GM19043 (cell line): ENCODE results near the gene SATL1.
"Not testable (repeated sequence)": the region's sequence is repeated elsewhere in the genome, so short reads cannot be mapped to it uniquely, and the experiment has no call there.

Source experiments
- ATAC-seq: cut with Tn5 transposase; IDR thresholded peaks from one replicate; pipeline ENCODE4 v1.9.1; 2021; ENCODE audit warnings: low read depth; ENCODE audit not compliant: unreplicated experiment

The SATL1 gene

GRCh38 chrX:85112293-85112692 is 131.3 kb downstream of the SATL1 start:
- no peak for ATAC-seq

- ATAC-seq: no peak
These were observed 132.2 kb downstream of the SATL1 start for GRCh38 chrX:85111347-85111746.

DNA sequence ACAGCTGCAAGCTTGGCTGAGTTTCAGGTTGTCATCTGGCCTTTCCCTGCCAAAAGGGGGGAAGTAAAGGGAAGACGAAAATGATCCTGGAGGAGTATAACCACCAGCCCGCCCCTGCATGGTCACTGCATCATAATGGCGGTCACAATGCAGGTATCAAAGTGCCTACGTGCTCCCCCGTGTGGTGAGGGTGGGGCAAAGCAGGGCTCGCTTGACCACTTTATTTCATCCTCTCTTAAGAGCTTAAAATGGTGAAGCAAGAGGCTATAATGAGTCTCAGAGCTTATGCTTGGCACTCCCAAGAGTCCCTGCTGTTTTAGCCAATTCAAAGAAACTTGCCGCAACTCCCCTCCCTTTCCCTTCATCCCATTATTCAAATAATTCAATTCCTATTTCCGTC is 134.3 kb downstream of the SATL1 start:
- ATAC-seq: no peak

GRCh38 chrX:85108165-85108564 is 135.4 kb downstream of the SATL1 start:
- ATAC-seq: no peak

- no peak for ATAC-seq
These were observed 136.2 kb downstream of the SATL1 start for GRCh38 chrX:85107407-85107806.

DNA sequence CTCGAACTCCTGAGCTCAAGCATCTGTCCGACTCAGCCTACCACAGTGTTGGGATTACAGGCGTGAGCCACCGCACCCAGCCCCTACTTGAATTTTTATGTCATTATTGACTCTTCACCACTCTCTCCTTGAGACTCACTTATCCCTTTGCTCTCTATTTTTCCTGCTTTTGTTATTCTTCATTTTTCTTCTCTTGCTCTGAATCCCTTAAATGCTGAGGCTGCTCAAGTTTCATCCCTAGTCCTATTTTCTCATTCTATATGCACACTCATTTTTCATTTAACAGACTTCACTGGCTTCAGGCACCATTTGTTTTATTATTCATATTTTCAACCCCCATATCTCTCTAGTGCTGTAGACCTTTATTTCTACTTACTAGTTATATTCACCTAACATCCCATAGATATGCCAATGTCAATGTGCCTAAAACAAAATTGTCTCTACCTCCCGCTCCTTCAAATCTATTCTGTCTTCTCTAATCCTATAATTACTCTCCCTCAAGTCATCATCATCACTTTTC is 154.2 kb downstream of the SATL1 start:
- no peak for ATAC-seq

DNA sequence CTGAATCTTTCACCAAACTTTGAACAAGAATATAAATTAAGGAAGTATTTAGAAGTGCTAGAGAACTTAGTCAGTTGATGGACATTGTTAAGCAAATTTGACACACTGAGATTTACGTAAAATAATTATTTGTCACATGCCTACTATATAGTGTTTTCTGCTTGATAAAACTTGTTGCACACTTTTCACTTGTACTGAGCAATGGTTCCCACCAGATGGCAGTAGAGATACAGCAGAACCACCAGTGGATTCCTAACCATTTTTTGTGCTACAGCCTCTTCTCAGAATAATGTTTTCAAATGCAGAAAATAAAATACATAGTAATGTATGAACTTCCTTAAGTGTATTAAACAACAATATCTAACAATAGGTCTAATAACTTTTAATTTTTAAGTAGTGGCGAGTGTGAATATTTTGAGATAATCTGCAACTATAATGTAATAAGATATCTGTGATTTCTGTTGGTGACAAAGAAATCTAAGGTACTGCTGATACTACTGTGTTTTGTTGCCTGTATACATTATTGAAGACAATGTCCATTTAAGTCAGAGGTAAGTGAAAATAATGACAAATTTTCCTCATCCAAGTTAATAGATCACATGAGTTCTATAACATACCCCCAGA is 158.7 kb downstream of the SATL1 start:
- peak; percentile 68 for ATAC-seq

- ATAC-seq: not testable (repeated sequence)
These were observed 166.3 kb downstream of the SATL1 start for GRCh38 chrX:85077247-85077646.

DNA sequence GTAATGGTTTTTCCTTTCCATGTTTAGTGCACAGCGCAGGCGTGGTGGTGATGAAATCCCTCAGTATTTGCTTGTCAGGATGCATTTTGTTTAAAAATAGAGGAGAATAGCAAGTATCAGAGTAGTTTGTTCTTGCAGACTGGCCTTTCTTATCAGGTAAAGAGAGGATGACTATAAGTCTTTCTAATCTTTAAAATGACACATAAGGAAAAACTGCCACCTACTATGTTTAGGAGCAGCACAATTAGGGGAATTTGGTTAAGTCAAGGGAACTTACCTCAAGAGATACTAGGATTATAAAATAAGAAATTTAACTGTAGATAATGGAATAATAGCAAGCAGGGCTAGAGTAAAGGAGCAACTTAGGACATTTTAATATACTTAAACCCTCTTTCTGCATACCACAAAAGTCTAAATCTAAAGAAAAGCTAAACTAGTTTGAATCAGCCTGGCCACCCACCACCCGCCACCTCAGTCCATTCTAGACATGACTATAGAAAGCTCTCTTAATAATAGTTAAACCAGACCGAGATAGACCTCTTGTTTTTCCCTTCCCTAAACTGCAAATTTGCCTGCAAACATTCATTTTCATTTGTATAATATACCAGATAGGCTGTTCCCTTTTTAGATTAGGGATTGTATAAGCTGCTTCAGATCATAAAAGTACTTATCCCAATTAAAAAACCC is 177.9 kb downstream of the SATL1 start:
- no peak for ATAC-seq

GRCh38 chrX:85052636-85053343 is 190.8 kb downstream of the SATL1 start:
- no peak for ATAC-seq

GRCh38 chrX:85052205-85052604 is 191.4 kb downstream of the SATL1 start:
- ATAC-seq: no peak

DNA sequence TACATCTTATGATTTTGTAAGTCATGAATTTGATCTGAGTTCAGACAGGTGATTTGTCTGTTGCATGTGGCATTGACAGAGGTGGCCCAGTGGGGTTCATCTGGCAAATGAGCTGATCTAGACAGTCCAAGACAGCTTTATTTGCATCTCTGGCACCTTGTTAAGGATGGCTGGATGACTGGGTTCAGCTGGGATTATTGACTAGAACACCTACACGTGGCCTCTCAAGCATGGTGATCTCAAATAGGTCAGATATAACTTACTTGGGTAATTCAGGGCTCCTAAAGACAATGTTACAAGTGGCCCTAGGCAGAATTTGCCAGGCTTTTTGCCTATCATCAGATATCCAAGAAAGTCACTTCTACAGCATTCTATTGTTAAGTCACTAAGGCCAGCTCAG is 192.0 kb downstream of the SATL1 start:
- no peak for ATAC-seq
